HG02763 (cell line): ENCODE results near the gene RPL19.

Source experiments
- ATAC-seq: cut with Tn5 transposase; IDR thresholded peaks from one replicate; pipeline ENCODE4 v1.9.1; 2021; ENCODE audit warnings: mild to moderate bottlenecking, moderate library complexity; ENCODE audit not compliant: unreplicated experiment

Gene RPL19

GRCh38 chr17:39222866-39223834 is 23.1 kb downstream of the RPL19 start:
- ATAC-seq = no peak

DNA sequence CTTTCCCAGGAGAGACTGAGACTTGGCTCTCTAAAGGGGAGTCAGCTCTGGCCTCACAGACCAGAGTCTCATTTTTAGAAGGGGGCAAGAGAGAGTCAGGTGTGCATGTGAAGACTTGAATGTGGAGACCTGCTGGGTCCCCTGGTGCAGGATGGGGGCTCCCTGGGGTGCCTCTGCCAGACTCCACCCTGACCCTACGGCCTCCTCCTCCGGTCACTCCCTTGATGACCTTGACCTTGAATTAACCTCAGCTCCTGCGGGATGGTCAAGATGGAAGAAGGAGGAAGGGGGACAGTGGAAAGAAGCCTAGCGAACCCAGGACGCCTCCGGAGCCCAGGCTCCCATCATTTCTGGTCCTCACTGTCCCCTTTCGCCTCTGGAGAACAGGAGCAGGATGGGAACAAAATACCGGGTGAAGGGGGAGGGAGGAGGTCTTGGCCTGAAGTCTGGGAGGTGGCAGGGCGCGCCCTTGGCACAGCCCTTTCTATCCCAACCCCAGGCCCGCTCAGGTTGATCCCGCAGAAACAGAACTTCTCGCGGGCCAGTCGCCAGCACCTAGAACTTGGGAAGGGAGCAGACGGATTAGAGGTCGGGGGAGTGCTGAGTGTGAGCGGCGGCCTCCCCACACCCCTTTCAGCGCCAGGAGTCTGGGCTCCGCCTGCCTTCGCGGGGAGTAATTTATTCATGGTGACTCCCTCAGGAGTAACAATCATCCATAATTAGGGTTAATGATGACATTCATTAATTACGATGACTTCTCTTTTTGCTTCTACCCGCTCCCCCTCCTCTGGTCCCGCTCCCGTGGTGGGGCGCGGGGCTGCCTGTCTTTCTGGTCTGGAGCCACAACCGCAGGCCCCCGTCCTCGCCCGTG is 24.1 kb downstream of the RPL19 start:
- no peak for ATAC-seq

GRCh38 chr17:39224778-39225307 is 24.8 kb downstream of the RPL19 start:
- ATAC-seq = no peak

- no peak for ATAC-seq
Measured at GRCh38 chr17:39225308-39225958, 25.4 kb downstream of the RPL19 start, which contains the start of gene STAC2. STAC2 (minus strand) TSS chr17:39225945; CDS start chr17:39225502, 443 bp downstream.

GRCh38 chr17:39225959-39226683 is 26.0 kb downstream of the RPL19 start:
- ATAC-seq = no peak

DNA sequence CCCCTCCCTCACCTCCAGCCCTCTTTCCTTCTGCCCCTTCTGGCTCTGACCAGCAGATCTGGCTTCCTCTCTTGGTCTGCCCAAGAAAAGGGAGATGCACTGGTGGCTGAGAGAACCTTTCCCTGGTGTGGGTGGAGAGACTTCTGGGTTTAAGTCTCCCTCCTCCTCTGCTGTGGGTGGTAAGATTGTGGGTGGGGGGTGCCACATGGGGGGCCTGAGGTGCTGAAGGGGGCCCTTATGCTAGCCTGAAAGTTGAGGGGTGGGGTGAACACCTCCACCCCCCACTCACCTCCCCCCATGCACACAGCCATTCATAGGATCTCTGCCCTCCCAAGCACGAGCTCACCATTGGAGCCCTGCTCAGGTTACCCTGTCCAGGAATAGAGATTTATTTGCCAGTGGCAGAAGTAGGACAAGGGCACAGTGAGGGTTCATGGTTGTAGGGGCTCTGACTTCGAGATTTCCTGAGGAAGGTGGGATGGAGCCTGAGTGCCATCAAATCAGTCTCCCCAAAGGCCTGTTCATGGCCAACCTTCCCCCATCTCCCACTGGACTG is 27.4 kb downstream of the RPL19 start:
- ATAC-seq = no peak

DNA sequence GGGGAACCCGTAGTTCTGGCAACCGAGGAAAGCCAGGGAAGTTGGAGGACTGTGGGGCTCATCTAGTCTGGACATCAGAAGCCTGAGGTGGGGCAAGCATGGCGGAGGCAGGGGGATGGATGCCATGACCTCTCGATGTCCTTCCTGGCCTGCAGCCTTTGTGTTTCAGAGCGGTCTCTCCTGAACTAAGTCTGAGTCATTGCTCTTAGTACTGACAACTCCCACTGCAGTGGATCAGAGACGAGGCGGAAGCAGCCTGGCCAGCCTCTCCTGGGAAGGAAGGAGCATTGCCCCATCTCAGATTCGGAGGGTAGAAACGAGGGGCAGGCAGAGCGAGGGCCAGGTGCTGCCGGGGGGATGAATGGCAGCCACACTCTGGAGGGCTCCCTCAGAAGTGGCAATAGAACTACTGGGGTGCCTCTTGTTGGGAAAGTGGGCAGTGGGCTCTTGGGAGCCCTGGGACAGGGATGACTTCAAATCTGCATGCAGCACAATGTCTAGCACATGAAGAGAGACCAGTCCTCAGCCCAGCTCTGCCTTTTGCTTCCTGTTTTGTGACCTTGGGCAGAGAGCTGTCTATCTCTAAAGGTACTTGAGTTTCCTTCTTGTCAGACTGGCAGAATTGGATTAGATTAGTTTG is 29.3 kb downstream of the RPL19 start:
- ATAC-seq = no peak

DNA sequence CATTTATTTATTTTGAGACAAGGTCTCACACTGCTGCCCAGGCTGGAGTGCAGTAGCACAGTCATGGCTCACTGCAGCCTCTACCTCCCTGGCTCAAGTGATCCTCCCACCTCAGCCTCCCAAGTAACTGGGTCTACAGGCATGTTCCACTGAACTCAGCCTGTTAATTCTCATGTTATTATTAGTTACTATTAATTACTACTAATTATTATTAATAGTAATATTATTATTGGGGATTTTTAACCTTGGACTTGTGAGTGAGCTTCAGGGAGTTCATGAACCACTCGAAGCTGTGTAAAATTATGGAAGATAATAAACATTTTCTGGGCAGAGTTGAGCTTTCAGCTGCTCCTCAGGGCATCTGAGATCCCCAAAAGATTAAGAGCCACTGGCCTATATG is 30.3 kb downstream of the RPL19 start:
- no peak for ATAC-seq

DNA sequence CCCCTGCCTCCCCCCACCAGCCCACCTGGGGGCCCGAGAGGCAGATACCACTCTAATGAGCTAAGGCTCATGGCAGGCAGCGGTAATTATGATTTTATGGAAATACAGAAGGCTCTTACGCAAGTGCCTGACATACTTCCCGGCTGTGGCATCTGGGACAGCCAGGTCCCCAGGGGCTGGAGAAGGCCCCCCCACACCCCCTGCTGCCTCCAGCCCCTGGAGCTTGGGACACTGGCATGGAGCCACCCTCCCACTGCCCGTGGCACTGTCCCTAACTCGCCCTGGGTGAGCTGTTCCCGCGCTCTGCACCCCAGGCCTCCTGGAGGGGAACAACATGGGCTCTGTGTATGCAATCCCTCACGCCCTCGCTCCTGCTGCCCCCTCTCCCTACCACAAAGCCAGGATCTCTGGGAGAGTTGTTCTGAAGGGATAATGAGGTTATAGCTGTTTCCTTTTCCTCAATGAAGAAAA is 31.0 kb downstream of the RPL19 start:
- no peak for ATAC-seq

- ATAC-seq = no peak
Measured at GRCh38 chr17:39231591-39232551, 31.8 kb downstream of the RPL19 start.

DNA sequence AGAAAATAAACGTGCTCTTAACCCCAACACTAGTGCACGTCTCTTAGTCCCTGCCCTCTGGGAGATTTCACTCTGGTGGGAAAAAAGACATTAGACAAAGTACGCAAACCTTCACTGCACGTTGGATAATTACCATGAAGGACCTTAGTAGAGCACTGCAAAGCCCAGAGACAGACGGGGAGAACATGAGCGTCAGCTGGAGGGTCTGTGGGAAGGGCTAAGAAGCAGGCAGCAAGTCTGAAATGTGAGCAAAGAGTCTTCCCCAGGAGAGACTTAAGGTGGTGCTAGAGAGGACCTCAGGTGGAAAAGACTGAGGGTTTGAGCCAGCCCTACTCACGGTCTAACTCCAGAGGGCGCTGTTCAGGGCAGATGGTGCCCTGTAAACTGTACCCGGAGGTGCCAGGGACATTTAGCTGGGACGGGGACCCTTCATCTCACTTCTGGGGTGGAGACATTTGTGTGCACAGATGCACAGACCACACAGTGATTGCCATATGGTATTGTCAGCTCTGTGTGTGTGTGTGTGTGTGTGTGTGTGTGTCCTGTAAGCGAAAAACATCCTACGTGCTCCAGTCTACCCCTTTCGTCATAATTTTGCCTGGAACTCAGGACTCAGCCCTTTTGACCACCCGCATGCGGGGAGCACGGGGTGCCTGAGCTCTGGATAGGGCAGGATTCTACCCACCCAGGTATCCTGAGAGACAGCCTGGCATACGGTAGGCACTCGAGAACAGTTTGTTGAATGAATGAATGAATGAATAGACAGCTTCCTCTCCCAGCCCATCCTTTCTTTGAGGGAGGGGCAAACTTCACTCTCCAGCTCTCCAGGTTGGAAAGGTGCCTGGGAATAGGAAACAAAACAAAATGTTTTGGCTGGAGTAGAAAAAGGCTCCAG is 35.7 kb downstream of the RPL19 start:
- ATAC-seq = no peak

DNA sequence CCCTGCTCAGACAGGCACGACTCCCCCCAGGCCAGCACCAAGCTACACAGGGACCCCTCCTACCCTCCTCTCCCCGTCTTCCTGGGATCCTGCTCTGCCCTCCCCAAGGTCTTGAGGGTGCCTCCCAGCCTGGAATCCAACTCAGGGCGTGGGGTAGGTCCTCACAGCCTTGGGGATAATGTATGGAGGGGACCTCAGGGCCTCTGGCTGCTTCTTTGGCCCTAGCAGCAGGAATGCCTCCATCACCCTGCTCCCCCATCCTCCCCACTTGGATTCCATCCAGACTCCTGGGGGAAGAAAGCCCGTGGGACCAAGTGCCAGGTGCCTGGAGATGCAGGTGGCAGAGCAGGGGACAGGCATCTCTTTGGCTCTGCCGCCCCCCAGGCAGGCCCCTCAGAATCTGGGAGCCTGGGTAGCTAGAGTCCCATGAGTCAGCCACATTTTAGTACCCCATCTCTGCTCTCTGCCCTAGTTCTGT is 36.4 kb downstream of the RPL19 start:
- ATAC-seq = no peak

GRCh38 chr17:39236981-39237441 is 36.9 kb downstream of the RPL19 start:
- no peak for ATAC-seq

DNA sequence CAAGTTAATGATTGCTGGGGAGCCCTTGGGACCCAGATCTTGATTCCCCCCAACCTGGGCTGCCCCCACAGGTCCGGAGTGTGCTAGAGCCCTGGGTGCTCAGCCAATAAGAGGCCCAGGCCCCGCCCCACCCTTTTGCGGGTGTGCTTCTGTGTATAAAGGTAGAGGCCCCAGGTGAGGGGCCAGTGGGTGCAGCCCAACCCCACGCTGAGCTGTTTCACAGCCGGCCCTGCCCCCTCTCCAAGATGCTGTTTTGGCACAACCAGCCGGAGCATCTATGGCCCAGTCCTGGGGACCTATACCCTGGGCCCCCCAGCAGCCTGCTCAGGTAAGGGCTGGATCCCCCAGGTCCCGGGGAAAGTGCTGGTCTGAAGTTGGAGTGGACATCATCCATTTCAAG is 37.5 kb downstream of the RPL19 start:
- ATAC-seq = no peak

DNA sequence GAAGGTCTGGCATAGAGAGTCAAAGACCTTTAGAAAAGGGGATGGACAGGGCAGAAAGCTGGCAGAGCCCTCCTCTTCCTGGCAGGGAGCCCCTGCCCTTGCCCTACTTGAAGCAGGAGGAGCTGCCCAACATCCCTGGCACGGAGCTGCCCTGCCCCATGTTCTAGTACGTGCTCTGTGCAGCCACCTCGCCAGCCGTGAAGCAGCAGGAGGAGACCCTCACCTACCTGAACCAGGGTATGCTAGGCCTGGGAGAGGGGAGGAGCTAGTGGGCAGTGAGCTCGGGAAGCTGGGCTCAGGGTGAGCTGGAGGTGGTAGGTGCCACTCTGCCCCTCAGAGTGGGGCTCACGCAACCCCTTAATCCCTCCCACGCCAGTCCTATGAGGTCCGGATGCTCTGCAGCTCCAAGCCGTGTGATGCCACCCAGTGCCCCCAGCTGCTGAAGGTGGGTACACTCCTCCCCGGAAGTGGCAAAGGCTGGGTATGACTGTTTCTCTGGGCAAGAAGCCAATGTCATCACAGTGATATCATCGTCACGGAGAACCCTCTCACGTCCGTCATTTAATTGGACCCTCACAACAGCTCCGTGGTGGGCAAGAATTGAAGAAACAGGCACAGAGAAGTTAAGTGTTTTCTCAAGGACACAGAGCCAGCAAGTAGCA is 38.4 kb downstream of the RPL19 start:
- no peak for ATAC-seq

GRCh38 chr17:39239640-39240314 is 39.7 kb downstream of the RPL19 start:
- ATAC-seq = no peak
